Epidermal melanocyte (primary cell): ENCODE results near the gene ANKRD13A.
"Not testable (repeated sequence)": the region's sequence is repeated elsewhere in the genome, so short reads cannot be mapped to it uniquely, and the experiment has no call there.

ENCODE experiments used
- DNase-seq: peaks from one replicate; pipeline ENCODE4 v3.0.0; 2011; ENCODE audit warnings: low spot score; ENCODE audit not compliant: insufficient read length

Gene ANKRD13A

GRCh38 chr12:110047297-110047940 lies 48.2 kb downstream of the ANKRD13A start:
- no peak for DNase-seq

- DNase-seq = peak; percentile 85
Measured at GRCh38 chr12:110048242-110049027, 49.2 kb downstream of the ANKRD13A start, which contains the start of gene C12orf76. Gene C12orf76 (minus strand): TSS chr12:110048522. CDS start chr12:110048495, 27 bp downstream.

- DNase-seq = not testable (repeated sequence)
Measured at GRCh38 chr12:110049034-110049433, 49.8 kb downstream of the ANKRD13A start.

GRCh38 chr12:110049666-110050065 lies 50.4 kb downstream of the ANKRD13A start:
- DNase-seq = not testable (repeated sequence)

- no peak for DNase-seq
Measured at GRCh38 chr12:110050927-110051326, 51.7 kb downstream of the ANKRD13A start.

GRCh38 chr12:110055375-110056352 lies 56.4 kb downstream of the ANKRD13A start:
- not testable (repeated sequence) for DNase-seq

- DNase-seq = not testable (repeated sequence)
Measured at GRCh38 chr12:110056643-110057042, 57.4 kb downstream of the ANKRD13A start.

- DNase-seq = no peak
Measured at GRCh38 chr12:110058875-110059615, 59.8 kb downstream of the ANKRD13A start.

- no peak for DNase-seq
Measured at GRCh38 chr12:110059651-110060000, 60.4 kb downstream of the ANKRD13A start.

- no peak for DNase-seq
Measured at GRCh38 chr12:110062241-110062640, 63.0 kb downstream of the ANKRD13A start.

GRCh38 chr12:110065540-110065939 lies 66.3 kb downstream of the ANKRD13A start:
- no peak for DNase-seq

GRCh38 chr12:110067531-110067930 lies 68.3 kb downstream of the ANKRD13A start:
- no peak for DNase-seq

- DNase-seq = not testable (repeated sequence)
Measured at GRCh38 chr12:110068115-110068514, 68.9 kb downstream of the ANKRD13A start.

- no peak for DNase-seq
Measured at GRCh38 chr12:110068654-110069053, 69.4 kb downstream of the ANKRD13A start.

- DNase-seq = no peak
Measured at GRCh38 chr12:110071504-110071903, 72.3 kb downstream of the ANKRD13A start.

GRCh38 chr12:110071967-110072366 lies 72.7 kb downstream of the ANKRD13A start:
- no peak for DNase-seq

GRCh38 chr12:110072636-110073035 lies 73.4 kb downstream of the ANKRD13A start:
- not testable (repeated sequence) for DNase-seq

GRCh38 chr12:110073049-110073831 lies 74.0 kb downstream of the ANKRD13A start:
- DNase-seq = peak; percentile 68

GRCh38 chr12:110074089-110074488 lies 74.9 kb downstream of the ANKRD13A start:
- DNase-seq = no peak

GRCh38 chr12:110075880-110076279 lies 76.7 kb downstream of the ANKRD13A start:
- no peak for DNase-seq
